GM21390 (cell line): ENCODE results near the gene EWSR1.

Experiments used
- ATAC-seq: cut with Tn5 transposase; IDR thresholded peaks from one replicate; pipeline ENCODE4 v1.9.1; 2021; ENCODE audit not compliant: unreplicated experiment

EWSR1 gene

GRCh38 chr22:29302681-29303465, 34.8 kb downstream of the EWSR1 start:
- ATAC-seq, result no peak

- no peak for ATAC-seq
These were observed 37.7 kb downstream of the EWSR1 start for GRCh38 chr22:29305836-29306174.

GRCh38 chr22:29306175-29306834, 38.2 kb downstream of the EWSR1 start, which contains the start of gene GAS2L1:
TSS of gene GAS2L1 (plus strand) at chr22:29306650. CDS start at chr22:29308106, 1,456 bp downstream.
- no peak for ATAC-seq

GRCh38 chr22:29306835-29307595, 38.9 kb downstream of the EWSR1 start:
- ATAC-seq, result no peak

- ATAC-seq, result no peak
These were observed 39.6 kb downstream of the EWSR1 start for GRCh38 chr22:29307596-29308147.

- ATAC-seq, result no peak
These were observed 40.2 kb downstream of the EWSR1 start for GRCh38 chr22:29308148-29308790.

- ATAC-seq, result no peak
These were observed 40.8 kb downstream of the EWSR1 start for GRCh38 chr22:29308791-29309262.

GRCh38 chr22:29309332-29310064, 41.4 kb downstream of the EWSR1 start:
- ATAC-seq, result no peak

- no peak for ATAC-seq
These were observed 42.2 kb downstream of the EWSR1 start for GRCh38 chr22:29310065-29310862.

GRCh38 chr22:29310863-29311339, 42.8 kb downstream of the EWSR1 start:
- no peak for ATAC-seq

GRCh38 chr22:29311464-29312217, 43.6 kb downstream of the EWSR1 start:
- no peak for ATAC-seq

- ATAC-seq, result no peak
These were observed 44.4 kb downstream of the EWSR1 start for GRCh38 chr22:29312218-29313125.

GRCh38 chr22:29313126-29313575, 45.1 kb downstream of the EWSR1 start:
- ATAC-seq, result no peak

GRCh38 chr22:29313576-29314466, 45.8 kb downstream of the EWSR1 start:
- no peak for ATAC-seq

GRCh38 chr22:29314537-29315285, 46.6 kb downstream of the EWSR1 start:
- no peak for ATAC-seq
